Uterus (tissue), 4 donors: Measurements from ENCODE around the gene ITPR3. TPM values are rescaled to one million over a fixed set of nuclear protein-coding genes. Genes with fewer than 3 reads are reported as not detected.

Experiments used
- DNase-seq, 2 donors: peaks; one replicate each; pipeline ENCODE4 v3.0.0-alpha.2; 2019 to 2020
- H3K27ac ChIP-seq, 2 donors: fragments of 200-600 bp; sonication (generic); 1 replicate in 1 of 2; 2 replicates in 1 of 2; pipeline ENCODE4 v1.5.1; 2016 to 2018
- H3K27me3 ChIP-seq, 2 donors: fragments of 200-600 bp; sonication (generic); one replicate each; pipeline ENCODE4 v1.5.1; 2018 to 2019; ENCODE audit warnings: control low read depth in 1 of 2
- H3K36me3 ChIP-seq, 2 donors: fragments of 200-600 bp; sonication (generic); one replicate each; pipeline ENCODE4 v1.5.1; 2019; ENCODE audit warnings: control low read depth in 1 of 2
- H3K4me1 ChIP-seq, 2 donors: fragments of 200-600 bp; sonication (generic); one replicate each; pipeline ENCODE4 v1.5.1; 2018 to 2019; ENCODE audit warnings: control low read depth in 1 of 2
- H3K4me3 ChIP-seq, 2 donors: fragments of 200-600 bp; sonication (generic); 1 replicate in 1 of 2; 2 replicates in 1 of 2; pipeline ENCODE4 v1.5.1; 2018 to 2019; ENCODE audit warnings: mild to moderate bottlenecking in 1 of 2
- H3K9me3 ChIP-seq, 2 donors: fragments of 200-600 bp; sonication (generic); one replicate each; pipeline ENCODE4 v1.5.1; 2019; ENCODE audit warnings: control low read depth in 1 of 2
- CTCF ChIP-seq, 4 experiments: fragments of 200-600 bp in 2 of 4; fragments of 450-650 bp in 2 of 4; sonication (generic) in 2 of 4; IDR thresholded peaks; one replicate each; pipeline ENCODE4 v1.5.1; 2016 to 2019; ENCODE audit warnings: antibody characterized with exemption in 4 of 4, mild to moderate bottlenecking in 2 of 4, moderate library complexity in 1 of 4
- POLR2A ChIP-seq, 2 donors: fragments of 450-650 bp; IDR thresholded peaks; one replicate each; pipeline ENCODE4 v1.6.1; 2016; ENCODE audit warnings: antibody characterized with exemption in 2 of 2, mild to moderate bottlenecking in 1 of 2, moderate library complexity in 1 of 2
- intact Hi-C: fragments of 100-400 bp; cut with DNase I; formaldehyde crosslinking; loops from one replicate; pipeline ENCODE4 v1.15.1; 2023; ENCODE audit warnings: low total_unique reads
- total RNA-seq, 4 donors: library from RNA; depleted of rRNA in 3 of 4; stranded (reverse); fragments of >200 nt in 3 of 4; gene quantifications; one replicate each; pipeline versions ENCODE4 v1.1.0 to v1.2.4, GENCODE V29; 2014 to 2023
- donor health status: DM: yes; HTN: yes; CAD: no.

Gene ITPR3
- 10 to 100 TPM; 11.2 to 27.6 (median 16.1) TPM for total RNA-seq

- no peaks in the 10 kb centered on the region for H3K4me1 ChIP-seq
- H3K27ac ChIP-seq, result peak within 1 kb of the TSS; percentile 69 to 73
- no peaks in the 10 kb centered on the region for H3K27me3 ChIP-seq
- H3K36me3 ChIP-seq, result no peaks in the 10 kb centered on the region
- TF ChIP-seq POLR2A (IDR thresholded peaks at IDR 0.05) (peak in 1 of 2 donors; percentile 11), CTCF (IDR thresholded peaks at IDR 0.05) (no peak)
- intact Hi-C loops, result no loop called here
- peak within 1 kb of the TSS; percentile 42 to 55 for H3K4me3 ChIP-seq
- no peaks in the 10 kb centered on the region for H3K9me3 ChIP-seq
- peak in 1 of 2 donors; percentile 56 for DNase-seq
These were observed at the start of gene ITPR3 for GRCh38 chr6:33620856-33621710. Gene ITPR3 (plus strand): TSS chr6:33621322. CDS start chr6:33621603, 281 bp downstream.

- no peak for TF ChIP-seq POLR2A (IDR thresholded peaks at IDR 0.05)
- TF ChIP-seq CTCF (IDR thresholded peaks at IDR 0.05), result no peak
- Histone ChIP-seq H3K4me1 (peaks cover 0 to 6% of the 10 kb centered on the region in 2 donors), H3K4me3 (peak overlapping the region; percentile 46 to 61), H3K36me3 (no peaks in the 10 kb centered on the region), H3K27me3 (no peaks in the 10 kb centered on the region), H3K9me3 (no peaks in the 10 kb centered on the region), H3K27ac (peak overlapping the region; percentile 88 to 89)
- peak in 1 of 2 donors; percentile 28 for DNase-seq
- intact Hi-C loops, result no loop called here
These were observed 49.3 kb upstream of the ITPR3 start for GRCh38 chr6:33571637-33572316.

DNA sequence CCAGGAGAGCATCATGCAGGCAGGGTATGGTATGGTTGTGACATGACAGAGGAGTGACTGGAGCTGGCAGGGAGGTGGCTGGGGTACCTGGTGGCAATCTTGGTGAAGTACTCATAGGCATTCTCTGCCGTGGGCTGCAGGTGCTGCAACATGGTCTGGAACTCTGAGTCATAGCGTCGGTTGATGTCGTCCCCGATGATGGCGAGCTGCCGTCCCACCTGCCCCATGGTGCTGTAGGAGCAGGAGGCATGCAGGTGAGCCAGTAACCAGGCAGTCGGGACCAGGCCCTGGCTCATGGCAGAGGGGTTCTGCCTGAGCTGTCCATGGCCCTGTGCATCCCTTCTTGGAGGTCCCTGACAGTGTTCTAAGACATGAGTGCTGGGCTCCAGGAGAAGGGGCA, 45.9 kb upstream of the ITPR3 start:
- Histone ChIP-seq H3K4me3 (no peak overlapping the region), H3K9me3 (no peaks in the 10 kb centered on the region), H3K36me3 (no peaks in the 10 kb centered on the region), H3K4me1 (peaks cover 5 to 17% of the 10 kb centered on the region in 2 donors), H3K27me3 (no peaks in the 10 kb centered on the region), H3K27ac (no peak overlapping the region)
- DNase-seq, result no peak
- intact Hi-C loops, result no loop called here
- TF ChIP-seq CTCF (IDR thresholded peaks at IDR 0.05) (no peak), POLR2A (IDR thresholded peaks at IDR 0.05) (no peak)

DNA sequence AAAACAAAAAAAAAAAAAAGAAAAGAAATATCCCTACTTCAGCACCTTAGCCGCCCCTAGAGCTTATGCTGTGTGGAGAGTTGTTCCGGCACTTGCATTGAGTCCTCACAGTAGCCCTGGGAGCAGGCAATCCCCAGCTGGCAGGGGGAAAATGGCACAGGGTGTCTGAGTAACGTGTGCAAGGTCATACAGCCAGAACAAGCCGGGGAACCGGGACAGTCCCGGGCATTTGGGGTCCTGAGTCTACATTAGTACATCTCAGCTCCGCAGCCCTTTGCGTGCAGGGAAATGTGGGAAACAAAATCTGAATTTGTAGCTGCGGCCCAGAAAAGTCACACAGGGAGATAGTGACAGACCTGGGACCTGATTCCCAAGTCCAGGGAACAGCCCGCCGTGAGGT, 44.5 kb upstream of the ITPR3 start:
- peak overlapping the region; percentile 45 to 49 for H3K27ac ChIP-seq
- TF ChIP-seq POLR2A (IDR thresholded peaks at IDR 0.05), result no peak
- no peak for TF ChIP-seq CTCF (IDR thresholded peaks at IDR 0.05)
- H3K4me1 ChIP-seq, result peaks cover 5 to 14% of the 10 kb centered on the region in 2 donors
- H3K27me3 ChIP-seq, result no peaks in the 10 kb centered on the region
- H3K4me3 ChIP-seq, result no peak overlapping the region
- intact Hi-C loops, result no loop called here
- no peak for DNase-seq
- no peaks in the 10 kb centered on the region for H3K9me3 ChIP-seq
- H3K36me3 ChIP-seq, result no peaks in the 10 kb centered on the region

DNA sequence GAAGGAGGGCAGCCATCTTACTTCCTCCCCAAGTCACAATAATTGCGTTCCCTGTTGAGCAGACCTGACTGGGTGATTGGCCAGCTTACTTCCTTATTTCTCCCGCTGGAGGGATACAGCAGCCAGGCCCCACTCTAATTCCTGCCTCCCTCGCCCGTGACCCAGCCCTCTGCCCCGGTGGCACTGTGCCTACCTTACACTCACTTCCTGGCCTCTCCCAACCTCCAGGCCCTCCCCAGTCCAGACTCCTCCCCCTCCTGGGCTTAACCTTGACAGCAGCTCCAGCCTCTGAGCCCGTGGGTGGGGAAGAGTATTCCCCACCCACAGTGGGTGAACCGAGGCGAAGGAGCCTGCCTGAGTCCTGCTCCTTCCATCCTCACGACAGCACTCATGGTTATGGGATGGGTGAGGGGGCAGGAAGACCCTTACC, 44.0 kb upstream of the ITPR3 start:
- H3K27me3 ChIP-seq, result no peaks in the 10 kb centered on the region
- DNase-seq, result peak in 1 of 2 donors; percentile 70
- H3K27ac ChIP-seq, result peak overlapping the region; percentile 45 to 49
- H3K9me3 ChIP-seq, result no peaks in the 10 kb centered on the region
- TF ChIP-seq POLR2A (IDR thresholded peaks at IDR 0.05), result no peak
- no peak for TF ChIP-seq CTCF (IDR thresholded peaks at IDR 0.05)
- no peak overlapping the region for H3K4me3 ChIP-seq
- peaks cover 5 to 11% of the 10 kb centered on the region in 2 donors for H3K4me1 ChIP-seq
- intact Hi-C loops, result no loop called here
- no peaks in the 10 kb centered on the region for H3K36me3 ChIP-seq
